Fibroblast of villous mesenchyme (primary cell): Measurements from ENCODE around the gene MASP1. TPM values are rescaled to one million over a fixed set of nuclear protein-coding genes. Genes with fewer than 3 reads are reported as not detected.
"Not testable (repeated sequence)": the region's sequence is repeated elsewhere in the genome, so short reads cannot be mapped to it uniquely, and the experiment has no call there.

ENCODE experiments used
- DNase-seq: peaks from one replicate; pipeline ENCODE4 v3.0.0-alpha.2; 2010; ENCODE audit warnings: low read depth
- H3K4me3 ChIP-seq: 2 replicates; pipeline ENCODE4 v1.5.1; 2011; ENCODE audit warnings: low read depth, mild to moderate bottlenecking, low read length
- CTCF ChIP-seq: IDR thresholded peaks from 2 replicates; pipeline ENCODE4 v1.5.1; 2012; ENCODE audit warnings: low read depth, mild to moderate bottlenecking, low read length; ENCODE audit not compliant: insufficient read depth
- total RNA-seq: library from RNA; depleted of rRNA; stranded (reverse); fragments of >200 nt; gene quantifications from 2 replicates; pipeline ENCODE4 v1.2.3, GENCODE V29; 2012

MASP1 gene
- total RNA-seq, 1 donor, result 209 TPM

- H3K4me3 ChIP-seq, result no peak overlapping the region
- no peak for TF ChIP-seq CTCF
- no peak for DNase-seq
Observed at GRCh38 chr3:187209491-187209890, 82.0 kb downstream of the MASP1 start.

- TF ChIP-seq CTCF, result no peak
- DNase-seq, result no peak
- H3K4me3 ChIP-seq, result no peak overlapping the region
Observed at GRCh38 chr3:187208159-187208558, 83.4 kb downstream of the MASP1 start.

GRCh38 chr3:187207624-187208023 lies 83.9 kb downstream of the MASP1 start:
- H3K4me3 ChIP-seq, result no peak overlapping the region
- DNase-seq, result no peak
- no peak for TF ChIP-seq CTCF

- TF ChIP-seq CTCF, result no peak
- no peak overlapping the region for H3K4me3 ChIP-seq
- no peak for DNase-seq
Observed at GRCh38 chr3:187207062-187207461, 84.5 kb downstream of the MASP1 start.

GRCh38 chr3:187205683-187206082 lies 85.9 kb downstream of the MASP1 start:
- no peak for DNase-seq
- no peak overlapping the region for H3K4me3 ChIP-seq
- TF ChIP-seq CTCF, result no peak

GRCh38 chr3:187199463-187200050 lies 92.0 kb downstream of the MASP1 start:
- not testable (repeated sequence) for DNase-seq, H3K4me3 ChIP-seq

- H3K4me3 ChIP-seq, result no peak overlapping the region
- no peak for DNase-seq
- TF ChIP-seq CTCF, result no peak
Observed at GRCh38 chr3:187198490-187198889, 93.0 kb downstream of the MASP1 start.
